ENCODE results near the gene SHLD2. TPM values are rescaled to one million over a fixed set of nuclear protein-coding genes. Genes with fewer than 3 reads are reported as not detected.
"Not testable (repeated sequence)": the region's sequence is repeated elsewhere in the genome, so short reads cannot be mapped to it uniquely, and the experiment has no call there.

The SHLD2 gene
- total RNA-seq, 6 experiments from 2014 or later = 17.1 to 24.3 (median 21.1) TPM

DNA sequence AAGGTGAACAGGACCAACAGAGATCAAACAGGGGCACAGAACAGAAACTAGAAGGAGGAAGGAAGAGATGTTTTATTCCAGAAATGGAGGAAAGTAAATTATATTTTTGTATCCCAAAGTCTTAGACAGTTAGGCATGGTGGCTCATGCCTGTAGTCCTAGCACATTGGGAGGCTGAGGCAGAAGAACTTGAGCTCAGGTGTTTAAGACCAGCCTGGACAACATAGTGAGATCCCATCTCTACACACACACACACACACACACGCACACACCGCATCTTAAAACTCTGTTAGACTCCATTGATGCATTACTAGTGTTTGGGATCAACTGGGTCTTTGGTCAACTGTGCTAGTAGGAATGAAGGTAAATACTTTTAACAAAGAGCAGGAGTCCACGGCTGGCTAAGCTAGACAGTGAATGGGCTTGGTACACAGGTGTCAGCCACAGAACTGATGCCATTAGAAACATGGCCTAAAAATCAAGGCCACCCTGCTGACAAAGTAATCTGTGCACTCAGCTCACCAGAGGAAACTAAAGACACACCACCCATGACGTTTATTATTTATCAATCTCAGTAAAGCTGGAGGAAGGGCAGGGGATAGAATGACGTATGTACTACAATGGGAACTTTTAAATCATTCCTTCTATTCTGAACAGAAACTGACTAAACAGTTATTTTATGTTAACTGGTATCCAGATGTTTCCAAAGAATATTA lies 11.3 kb upstream of the SHLD2 start:
- DNase-seq = peak; percentile 76
- Mint-ChIP-seq H3K36me3 (ENCODE audit: low read depth) (peaks cover 28% of the 10 kb centered on the region), H3K4me3 (peak overlapping the region; percentile 69), H3K4me1 (ENCODE audit: low read depth) (peaks cover 60% of the 10 kb centered on the region), H3K27ac (peak overlapping the region; percentile 100)
- not testable (repeated sequence) for H3K27me3 Mint-ChIP-seq (ENCODE audit: insufficient read depth); H3K9me3 Mint-ChIP-seq

DNA sequence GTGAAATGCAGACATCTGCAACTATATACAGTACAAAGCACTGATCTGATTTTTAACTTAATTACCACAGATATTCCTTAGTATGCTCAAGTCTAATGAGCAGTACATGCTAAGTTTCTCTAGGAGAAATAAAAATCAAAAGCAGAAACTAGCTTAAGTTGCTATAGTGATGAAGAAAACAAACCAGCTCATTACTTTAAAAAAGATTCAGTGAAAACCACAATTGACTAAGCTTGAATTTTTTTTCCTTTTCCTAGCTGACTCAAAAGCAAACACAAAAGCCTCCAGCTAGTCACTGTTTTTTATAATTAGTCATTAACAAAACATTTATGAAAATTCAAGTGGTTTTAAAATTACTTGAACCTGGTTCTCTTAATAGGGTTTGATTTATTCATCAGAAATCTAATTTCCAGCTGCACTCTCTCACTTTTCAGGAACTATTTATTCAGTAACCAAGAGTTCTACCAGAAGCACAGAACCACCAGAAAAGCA lies 10.7 kb upstream of the SHLD2 start:
- H3K27me3 Mint-ChIP-seq (ENCODE audit: insufficient read depth); H3K9me3 Mint-ChIP-seq: not testable (repeated sequence)
- H3K27ac Mint-ChIP-seq = peak overlapping the region; percentile 100
- peak; percentile 94 for DNase-seq
- peaks cover 57% of the 10 kb centered on the region for H3K4me1 Mint-ChIP-seq (ENCODE audit: low read depth)
- H3K4me3 Mint-ChIP-seq = peak overlapping the region; percentile 69
- H3K36me3 Mint-ChIP-seq (ENCODE audit: low read depth) = peaks cover 28% of the 10 kb centered on the region

DNA sequence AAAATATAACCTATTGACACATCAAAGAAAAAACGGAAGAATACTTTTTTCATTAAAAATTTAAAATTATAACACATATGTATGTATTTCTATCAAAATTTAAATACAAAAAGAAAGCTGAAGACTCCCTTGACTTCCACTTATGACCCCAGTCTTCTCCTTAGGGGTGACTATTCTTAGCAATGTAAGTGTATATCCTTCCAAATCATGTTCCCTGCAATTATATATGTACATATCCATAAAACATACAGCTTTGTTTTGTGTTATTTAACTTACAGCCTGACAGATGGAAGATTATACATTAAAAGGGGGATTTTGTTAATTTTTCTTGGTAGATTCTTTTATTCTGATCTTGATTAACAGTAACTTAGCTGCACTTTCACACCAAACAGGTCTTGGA lies 9.5 kb upstream of the SHLD2 start:
- no peaks in the 10 kb centered on the region for H3K9me3 Mint-ChIP-seq

DNA sequence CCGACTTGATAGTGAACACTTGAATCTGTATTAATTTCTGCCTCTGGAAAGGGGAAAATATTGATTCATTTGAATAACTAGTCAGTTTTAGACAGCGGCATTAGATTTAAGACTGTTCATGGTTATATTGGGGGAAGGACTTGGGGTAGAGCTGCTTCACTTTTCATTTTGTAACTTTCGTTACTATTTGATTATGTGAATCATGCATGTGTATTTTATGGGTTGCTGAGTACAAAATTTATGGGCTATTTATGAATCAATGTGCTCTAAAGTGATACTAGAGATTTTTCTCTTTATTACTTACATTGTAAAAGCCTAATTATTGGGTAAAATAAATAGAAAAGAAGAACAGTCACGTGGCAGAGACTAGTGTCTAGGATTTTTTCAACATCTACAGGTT lies 5.3 kb upstream of the SHLD2 start:
- H3K4me1 Mint-ChIP-seq (ENCODE audit: low read depth) = peaks cover 66% of the 10 kb centered on the region
- H3K27me3 Mint-ChIP-seq (ENCODE audit: insufficient read depth) = peaks cover 2% of the 10 kb centered on the region; the same call in 1 of the 2 replicates
- H3K4me3 Mint-ChIP-seq = no peak overlapping the region
- DNase-seq = no peak
- TF ChIP-seq, protein P1, sequence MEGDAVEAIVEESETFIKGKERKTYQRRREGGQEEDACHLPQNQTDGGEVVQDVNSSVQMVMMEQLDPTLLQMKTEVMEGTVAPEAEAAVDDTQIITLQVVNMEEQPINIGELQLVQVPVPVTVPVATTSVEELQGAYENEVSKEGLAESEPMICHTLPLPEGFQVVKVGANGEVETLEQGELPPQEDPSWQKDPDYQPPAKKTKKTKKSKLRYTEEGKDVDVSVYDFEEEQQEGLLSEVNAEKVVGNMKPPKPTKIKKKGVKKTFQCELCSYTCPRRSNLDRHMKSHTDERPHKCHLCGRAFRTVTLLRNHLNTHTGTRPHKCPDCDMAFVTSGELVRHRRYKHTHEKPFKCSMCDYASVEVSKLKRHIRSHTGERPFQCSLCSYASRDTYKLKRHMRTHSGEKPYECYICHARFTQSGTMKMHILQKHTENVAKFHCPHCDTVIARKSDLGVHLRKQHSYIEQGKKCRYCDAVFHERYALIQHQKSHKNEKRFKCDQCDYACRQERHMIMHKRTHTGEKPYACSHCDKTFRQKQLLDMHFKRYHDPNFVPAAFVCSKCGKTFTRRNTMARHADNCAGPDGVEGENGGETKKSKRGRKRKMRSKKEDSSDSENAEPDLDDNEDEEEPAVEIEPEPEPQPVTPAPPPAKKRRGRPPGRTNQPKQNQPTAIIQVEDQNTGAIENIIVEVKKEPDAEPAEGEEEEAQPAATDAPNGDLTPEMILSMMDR (IDR thresholded peaks at IDR 0.05) = no peak
- H3K36me3 Mint-ChIP-seq (ENCODE audit: low read depth) = peaks cover 37% of the 10 kb centered on the region
- H3K9me3 Mint-ChIP-seq = no peaks in the 10 kb centered on the region
- H3K27ac Mint-ChIP-seq = no peak overlapping the region

More for the DNA sequence above, 9.5 kb upstream of the SHLD2 start:
- peaks cover 31% of the 10 kb centered on the region for H3K36me3 Mint-ChIP-seq (ENCODE audit: low read depth)
- peaks cover 2% of the 10 kb centered on the region; the same call in 1 of the 2 replicates for H3K27me3 Mint-ChIP-seq (ENCODE audit: insufficient read depth)
- H3K4me3 Mint-ChIP-seq = no peak overlapping the region
- TF ChIP-seq, protein P1 (IDR thresholded peaks at IDR 0.05) = no peak
- H3K27ac Mint-ChIP-seq = no peak overlapping the region; the same call in 1 of the 2 replicates
- peaks cover 66% of the 10 kb centered on the region for H3K4me1 Mint-ChIP-seq (ENCODE audit: low read depth)
- DNase-seq = no peak

DNA sequence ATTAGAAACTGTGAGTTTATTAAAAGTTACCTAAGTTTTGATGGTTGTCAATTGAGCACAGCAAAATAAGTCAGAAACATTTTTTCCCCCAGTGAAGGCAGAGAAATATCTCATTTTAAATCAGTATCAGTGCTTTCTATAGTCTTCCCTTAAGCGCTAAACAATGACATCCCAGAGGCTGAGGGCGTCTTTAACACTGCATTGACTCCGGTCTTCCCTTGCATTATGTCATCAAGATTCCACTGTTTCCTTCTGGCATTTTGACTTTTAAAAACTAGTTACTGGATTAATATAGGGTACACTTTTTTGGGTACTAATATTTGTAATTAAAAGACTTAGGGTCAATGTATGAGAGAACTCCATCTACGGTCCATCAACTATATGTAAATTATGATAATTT lies 4.2 kb upstream of the SHLD2 start:
- Mint-ChIP-seq H3K36me3 (ENCODE audit: low read depth) (peaks cover 34% of the 10 kb centered on the region), H3K4me1 (ENCODE audit: low read depth) (peaks cover 57% of the 10 kb centered on the region), H3K4me3 (peak overlapping the region; percentile 90; the same call in 1 of the 2 replicates), H3K27me3 (ENCODE audit: insufficient read depth) (peaks cover 2% of the 10 kb centered on the region; the same call in 1 of the 2 replicates), H3K9me3 (no peaks in the 10 kb centered on the region), H3K27ac (no peak overlapping the region; the same call in 1 of the 2 replicates)
- DNase-seq = no peak
- TF ChIP-seq, protein P1 (IDR thresholded peaks at IDR 0.05) = no peak

DNA sequence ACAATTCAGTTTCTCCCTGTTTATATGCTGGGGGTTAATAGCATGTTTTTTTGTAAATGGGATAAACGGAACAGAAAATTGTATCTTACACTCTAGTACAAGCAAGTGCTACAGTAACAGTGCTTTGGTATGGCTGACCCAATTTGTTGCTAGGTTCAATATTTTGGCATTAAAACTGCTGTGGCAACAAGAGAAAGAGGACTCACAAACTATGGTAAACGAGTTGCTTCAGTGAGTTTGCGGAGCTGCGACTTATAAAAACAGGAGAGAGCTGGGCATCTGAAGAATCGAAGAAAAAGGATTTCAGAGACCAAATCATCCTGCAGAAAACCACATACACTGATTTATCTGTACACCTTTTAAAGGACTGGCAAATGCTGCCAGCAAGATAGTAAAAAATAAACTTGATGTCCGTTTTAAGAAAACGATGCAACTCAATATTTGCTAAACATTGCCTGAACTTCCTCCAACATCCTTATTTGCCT lies 2.6 kb upstream of the SHLD2 start:
- TF ChIP-seq, protein P1 (IDR thresholded peaks at IDR 0.05) = no peak
- Mint-ChIP-seq H3K4me1 (ENCODE audit: low read depth) (peaks cover 52% of the 10 kb centered on the region), H3K27me3 (ENCODE audit: insufficient read depth) (no peaks in the 10 kb centered on the region; the same call in 1 of the 2 replicates), H3K9me3 (no peaks in the 10 kb centered on the region), H3K36me3 (ENCODE audit: low read depth) (peaks cover 30% of the 10 kb centered on the region), H3K27ac (peak overlapping the region; percentile 88), H3K4me3 (peak overlapping the region; percentile 90)
- DNase-seq = peak; percentile 74
